ENCODE data around the gene ASMTL. TPM values are rescaled to one million over a fixed set of nuclear protein-coding genes. Genes with fewer than 3 reads are reported as not detected.

The ASMTL gene
- total and polyA plus RNA-seq, 2 of the 13 experiments (the other 11 are each of a cell fraction or from before 2014, with no cell fraction given), result 5.6 to 16.3 TPM

DNA sequence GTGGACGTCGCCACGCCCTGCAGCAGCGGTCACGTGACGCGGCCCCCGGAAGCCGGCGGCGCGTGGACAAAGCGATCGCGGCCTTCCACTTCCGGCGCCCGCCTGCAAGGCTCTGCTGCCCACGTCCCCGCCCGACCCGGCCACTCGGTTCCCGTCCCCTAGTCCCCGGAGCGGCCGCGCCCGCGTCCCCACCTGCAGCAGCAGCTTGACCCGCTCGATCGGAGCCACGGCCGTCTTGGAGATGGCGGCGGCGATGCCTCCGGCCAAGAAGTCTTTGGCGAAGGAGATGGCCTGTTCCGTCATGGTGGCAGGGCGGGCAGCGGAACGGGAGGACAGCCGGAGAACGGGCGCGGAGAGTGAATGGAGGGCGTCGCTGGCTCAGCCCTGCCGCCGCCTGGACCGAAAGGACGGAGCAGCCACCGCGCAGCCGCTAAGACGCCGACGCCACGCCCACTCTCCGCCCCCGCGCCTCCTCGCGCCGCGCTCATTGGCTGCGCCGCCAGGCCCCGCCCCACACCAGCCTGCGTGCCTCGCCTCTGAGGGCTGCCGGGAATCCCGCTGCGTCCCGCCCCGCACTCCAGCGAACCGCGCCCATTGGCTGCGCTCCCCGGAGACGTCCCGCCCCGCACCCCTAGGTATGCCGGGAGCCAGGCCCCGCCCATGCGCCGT is 60.9 kb downstream of the ASMTL start, which contains the start of gene SLC25A6 (continued):
- TF ChIP-seq, protein P1, sequence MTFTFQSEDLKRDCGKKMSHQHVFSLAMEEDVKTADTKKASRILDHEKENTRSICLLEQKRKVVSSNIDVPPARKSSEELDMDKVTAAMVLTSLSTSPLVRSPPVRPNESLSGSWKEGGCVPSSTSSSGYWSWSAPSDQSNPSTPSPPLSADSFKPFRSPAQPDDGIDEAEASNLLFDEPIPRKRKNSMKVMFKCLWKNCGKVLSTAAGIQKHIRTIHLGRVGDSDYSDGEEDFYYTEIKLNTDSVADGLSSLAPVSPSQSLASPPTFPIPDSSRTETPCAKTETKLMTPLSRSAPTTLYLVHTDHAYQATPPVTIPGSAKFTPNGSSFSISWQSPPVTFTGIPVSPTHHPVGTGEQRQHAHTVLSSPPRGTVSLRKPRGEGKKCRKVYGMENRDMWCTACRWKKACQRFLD (CRISPR knock-in tag; IDR thresholded peaks at IDR 0.05; ENCODE audit: borderline replicate concordance), result peak; percentile 90; the same call in 1 of the 2 replicates
- TF ChIP-seq KDM4B (CRISPR knock-in tag; IDR thresholded peaks at IDR 0.05), result no peak
- peak; percentile 91 for TF ChIP-seq ZNF143 (CRISPR knock-in tag; IDR thresholded peaks at IDR 0.05)
- peak; percentile 95 for TF ChIP-seq ZNF788 (CRISPR knock-in tag; IDR thresholded peaks at IDR 0.05; ENCODE audit: borderline replicate concordance)
- TF ChIP-seq ZNF331 (CRISPR knock-in tag; IDR thresholded peaks at IDR 0.05), result no peak; the same call in 1 of the 2 replicates
- no peak for TF ChIP-seq ZNF282 (IDR thresholded peaks at IDR 0.05; ENCODE audit: partially characterized antibody)
- no peak for TF ChIP-seq KLF11 (CRISPR knock-in tag; IDR thresholded peaks at IDR 0.05)
- TF ChIP-seq ZFX (CRISPR knock-in tag; IDR thresholded peaks at IDR 0.05; ENCODE audit: low read depth), result peak; percentile 84
- TF ChIP-seq RARA (CRISPR knock-in tag; IDR thresholded peaks at IDR 0.05), result 0 out of 2 replicates have a peak, but pooled peaks have one; percentile 17
- peak; percentile 99; the same call in 1 of the 2 replicates for TF ChIP-seq ZNF674 (CRISPR knock-in tag; IDR thresholded peaks at IDR 0.05; ENCODE audit: low read depth)
- TF ChIP-seq, protein P2, sequence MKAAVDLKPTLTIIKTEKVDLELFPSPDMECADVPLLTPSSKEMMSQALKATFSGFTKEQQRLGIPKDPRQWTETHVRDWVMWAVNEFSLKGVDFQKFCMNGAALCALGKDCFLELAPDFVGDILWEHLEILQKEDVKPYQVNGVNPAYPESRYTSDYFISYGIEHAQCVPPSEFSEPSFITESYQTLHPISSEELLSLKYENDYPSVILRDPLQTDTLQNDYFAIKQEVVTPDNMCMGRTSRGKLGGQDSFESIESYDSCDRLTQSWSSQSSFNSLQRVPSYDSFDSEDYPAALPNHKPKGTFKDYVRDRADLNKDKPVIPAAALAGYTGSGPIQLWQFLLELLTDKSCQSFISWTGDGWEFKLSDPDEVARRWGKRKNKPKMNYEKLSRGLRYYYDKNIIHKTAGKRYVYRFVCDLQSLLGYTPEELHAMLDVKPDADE (CRISPR knock-in tag; IDR thresholded peaks at IDR 0.05), result no peak; the same call in 1 of the 2 replicates
- 0 out of 2 replicates have a peak, but pooled peaks have one; percentile 19 for TF ChIP-seq RFXANK (CRISPR knock-in tag; IDR thresholded peaks at IDR 0.05)
- no peak for TF ChIP-seq SRF (IDR thresholded peaks at IDR 0.05; ENCODE audit: low read depth, low read length)
- peak; percentile 84 for TF ChIP-seq ZNF44 (CRISPR knock-in tag; IDR thresholded peaks at IDR 0.05)
- TF ChIP-seq, protein P3, sequence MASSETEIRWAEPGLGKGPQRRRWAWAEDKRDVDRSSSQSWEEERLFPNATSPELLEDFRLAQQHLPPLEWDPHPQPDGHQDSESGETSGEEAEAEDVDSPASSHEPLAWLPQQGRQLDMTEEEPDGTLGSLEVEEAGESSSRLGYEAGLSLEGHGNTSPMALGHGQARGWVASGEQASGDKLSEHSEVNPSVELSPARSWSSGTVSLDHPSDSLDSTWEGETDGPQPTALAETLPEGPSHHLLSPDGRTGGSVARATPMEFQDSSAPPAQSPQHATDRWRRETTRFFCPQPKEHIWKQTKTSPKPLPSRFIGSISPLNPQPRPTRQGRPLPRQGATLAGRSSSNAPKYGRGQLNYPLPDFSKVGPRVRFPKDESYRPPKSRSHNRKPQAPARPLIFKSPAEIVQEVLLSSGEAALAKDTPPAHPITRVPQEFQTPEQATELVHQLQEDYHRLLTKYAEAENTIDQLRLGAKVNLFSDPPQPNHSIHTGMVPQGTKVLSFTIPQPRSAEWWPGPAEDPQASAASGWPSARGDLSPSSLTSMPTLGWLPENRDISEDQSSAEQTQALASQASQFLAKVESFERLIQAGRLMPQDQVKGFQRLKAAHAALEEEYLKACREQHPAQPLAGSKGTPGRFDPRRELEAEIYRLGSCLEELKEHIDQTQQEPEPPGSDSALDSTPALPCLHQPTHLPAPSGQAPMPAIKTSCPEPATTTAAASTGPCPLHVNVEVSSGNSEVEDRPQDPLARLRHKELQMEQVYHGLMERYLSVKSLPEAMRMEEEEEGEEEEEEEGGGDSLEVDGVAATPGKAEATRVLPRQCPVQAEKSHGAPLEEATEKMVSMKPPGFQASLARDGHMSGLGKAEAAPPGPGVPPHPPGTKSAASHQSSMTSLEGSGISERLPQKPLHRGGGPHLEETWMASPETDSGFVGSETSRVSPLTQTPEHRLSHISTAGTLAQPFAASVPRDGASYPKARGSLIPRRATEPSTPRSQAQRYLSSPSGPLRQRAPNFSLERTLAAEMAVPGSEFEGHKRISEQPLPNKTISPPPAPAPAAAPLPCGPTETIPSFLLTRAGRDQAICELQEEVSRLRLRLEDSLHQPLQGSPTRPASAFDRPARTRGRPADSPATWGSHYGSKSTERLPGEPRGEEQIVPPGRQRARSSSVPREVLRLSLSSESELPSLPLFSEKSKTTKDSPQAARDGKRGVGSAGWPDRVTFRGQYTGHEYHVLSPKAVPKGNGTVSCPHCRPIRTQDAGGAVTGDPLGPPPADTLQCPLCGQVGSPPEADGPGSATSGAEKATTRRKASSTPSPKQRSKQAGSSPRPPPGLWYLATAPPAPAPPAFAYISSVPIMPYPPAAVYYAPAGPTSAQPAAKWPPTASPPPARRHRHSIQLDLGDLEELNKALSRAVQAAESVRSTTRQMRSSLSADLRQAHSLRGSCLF (CRISPR knock-in tag; IDR thresholded peaks at IDR 0.05; ENCODE audit: borderline replicate concordance), result no peak; the same call in 1 of the 2 replicates
- TF ChIP-seq RFX5 (IDR thresholded peaks at IDR 0.05; ENCODE audit: low read depth, low read length), result peak; percentile 42; the same call in 1 of the 2 replicates
- TF ChIP-seq SMC3 (IDR thresholded peaks at IDR 0.05; ENCODE audit: low read length), result no peak
- TF ChIP-seq, protein P4, sequence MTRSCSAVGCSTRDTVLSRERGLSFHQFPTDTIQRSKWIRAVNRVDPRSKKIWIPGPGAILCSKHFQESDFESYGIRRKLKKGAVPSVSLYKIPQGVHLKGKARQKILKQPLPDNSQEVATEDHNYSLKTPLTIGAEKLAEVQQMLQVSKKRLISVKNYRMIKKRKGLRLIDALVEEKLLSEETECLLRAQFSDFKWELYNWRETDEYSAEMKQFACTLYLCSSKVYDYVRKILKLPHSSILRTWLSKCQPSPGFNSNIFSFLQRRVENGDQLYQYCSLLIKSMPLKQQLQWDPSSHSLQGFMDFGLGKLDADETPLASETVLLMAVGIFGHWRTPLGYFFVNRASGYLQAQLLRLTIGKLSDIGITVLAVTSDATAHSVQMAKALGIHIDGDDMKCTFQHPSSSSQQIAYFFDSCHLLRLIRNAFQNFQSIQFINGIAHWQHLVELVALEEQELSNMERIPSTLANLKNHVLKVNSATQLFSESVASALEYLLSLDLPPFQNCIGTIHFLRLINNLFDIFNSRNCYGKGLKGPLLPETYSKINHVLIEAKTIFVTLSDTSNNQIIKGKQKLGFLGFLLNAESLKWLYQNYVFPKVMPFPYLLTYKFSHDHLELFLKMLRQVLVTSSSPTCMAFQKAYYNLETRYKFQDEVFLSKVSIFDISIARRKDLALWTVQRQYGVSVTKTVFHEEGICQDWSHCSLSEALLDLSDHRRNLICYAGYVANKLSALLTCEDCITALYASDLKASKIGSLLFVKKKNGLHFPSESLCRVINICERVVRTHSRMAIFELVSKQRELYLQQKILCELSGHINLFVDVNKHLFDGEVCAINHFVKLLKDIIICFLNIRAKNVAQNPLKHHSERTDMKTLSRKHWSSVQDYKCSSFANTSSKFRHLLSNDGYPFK (CRISPR knock-in tag; IDR thresholded peaks at IDR 0.05; ENCODE audit: borderline replicate concordance), result peak; percentile 64
- no peak for TF ChIP-seq MEF2D (CRISPR knock-in tag; IDR thresholded peaks at IDR 0.05)
- peak; percentile 37; the same call in 1 of the 2 replicates for TF ChIP-seq ZFP37 (CRISPR knock-in tag; IDR thresholded peaks at IDR 0.05; ENCODE audit: borderline replicate concordance)
- no peak for TF ChIP-seq RXRB (CRISPR knock-in tag; IDR thresholded peaks at IDR 0.05; ENCODE audit: borderline replicate concordance)
